ENCODE measurements around the gene C1QB. TPM values are rescaled to one million over a fixed set of nuclear protein-coding genes. Genes with fewer than 3 reads are reported as not detected.

Gene C1QB
- total and polyA plus RNA-seq, 2 experiments from 2014 or later: not detected

DNA sequence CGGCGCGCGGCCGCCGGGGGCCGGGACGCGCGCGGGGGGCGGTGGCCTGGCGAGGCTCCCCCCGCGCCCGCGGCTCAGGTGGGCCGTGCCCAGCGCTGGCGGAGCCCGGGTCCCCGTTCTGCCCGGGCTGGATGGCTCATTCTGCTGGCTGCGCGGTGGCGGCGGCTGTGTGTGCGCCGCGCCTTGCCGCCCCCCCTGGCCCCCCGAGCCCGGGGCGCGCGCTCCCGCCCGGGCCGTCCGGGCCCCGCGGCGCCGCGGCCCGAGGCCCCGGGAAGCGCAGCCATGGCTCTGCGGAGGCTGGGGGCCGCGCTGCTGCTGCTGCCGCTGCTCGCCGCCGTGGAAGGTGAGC lies 57.6 kb downstream of the C1QB start, which contains the start of gene EPHB2:
Gene EPHB2 (plus strand): TSS at position 139 of the 349 bp plus-strand sequence. CDS start 144 bp downstream, at position 283.
- Histone ChIP-seq H2AFZ (peak within 1 kb of the TSS; percentile 91), H3K27ac (ENCODE audit: low read depth) (no peak within 1 kb of the TSS), H3F3A (replicated peaks; ENCODE audit: low read depth) (no peaks in the 10 kb centered on the region), H3K79me2 (replicated peaks; ENCODE audit: insufficient read depth) (no peaks in the 10 kb centered on the region), H3K9me2 (ENCODE audit: insufficient read depth) (no peaks in the 10 kb centered on the region), H3K4me3 (peak within 1 kb of the TSS; percentile 62), H3K4me2 (peak within 1 kb of the TSS; percentile 82), H3K4me1 (ENCODE audit: insufficient read depth) (no peaks in the 10 kb centered on the region; the same call in 1 of the 2 replicates), H3K27me3 (ENCODE audit: insufficient read depth) (peaks cover 29% of the 10 kb centered on the region), H4K20me1 (replicated peaks; ENCODE audit: insufficient read depth) (no peaks in the 10 kb centered on the region), H3K36me3 (ENCODE audit: insufficient read depth) (no peaks in the 10 kb centered on the region)
- H3K9me3 Mint-ChIP-seq: no peaks in the 10 kb centered on the region; the same call in 1 of the 3 replicates
- TF ChIP-seq, protein P1, sequence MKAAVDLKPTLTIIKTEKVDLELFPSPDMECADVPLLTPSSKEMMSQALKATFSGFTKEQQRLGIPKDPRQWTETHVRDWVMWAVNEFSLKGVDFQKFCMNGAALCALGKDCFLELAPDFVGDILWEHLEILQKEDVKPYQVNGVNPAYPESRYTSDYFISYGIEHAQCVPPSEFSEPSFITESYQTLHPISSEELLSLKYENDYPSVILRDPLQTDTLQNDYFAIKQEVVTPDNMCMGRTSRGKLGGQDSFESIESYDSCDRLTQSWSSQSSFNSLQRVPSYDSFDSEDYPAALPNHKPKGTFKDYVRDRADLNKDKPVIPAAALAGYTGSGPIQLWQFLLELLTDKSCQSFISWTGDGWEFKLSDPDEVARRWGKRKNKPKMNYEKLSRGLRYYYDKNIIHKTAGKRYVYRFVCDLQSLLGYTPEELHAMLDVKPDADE (IDR thresholded peaks at IDR 0.05): no peak
- TF ChIP-seq POLR2AphosphoS5 (IDR thresholded peaks at IDR 0.05; ENCODE audit: low read depth): peak; percentile 42; the same call in 1 of the 2 replicates
- H3K4me1 Mint-ChIP-seq: peaks cover 6% of the 10 kb centered on the region
- DNase-seq (ENCODE audit: low spot score) (peak; percentile 55), ATAC-seq (peak; percentile 12)
- peaks cover 32% of the 10 kb centered on the region for H3K27me3 Mint-ChIP-seq (ENCODE audit: insufficient read depth, low read depth, poor library complexity)
- peak within 1 kb of the TSS; percentile 73 for H3K4me3 Mint-ChIP-seq
- no peak within 1 kb of the TSS for H3K27ac Mint-ChIP-seq
- H3K36me3 Mint-ChIP-seq (ENCODE audit: low read depth): no peaks in the 10 kb centered on the region

DNA sequence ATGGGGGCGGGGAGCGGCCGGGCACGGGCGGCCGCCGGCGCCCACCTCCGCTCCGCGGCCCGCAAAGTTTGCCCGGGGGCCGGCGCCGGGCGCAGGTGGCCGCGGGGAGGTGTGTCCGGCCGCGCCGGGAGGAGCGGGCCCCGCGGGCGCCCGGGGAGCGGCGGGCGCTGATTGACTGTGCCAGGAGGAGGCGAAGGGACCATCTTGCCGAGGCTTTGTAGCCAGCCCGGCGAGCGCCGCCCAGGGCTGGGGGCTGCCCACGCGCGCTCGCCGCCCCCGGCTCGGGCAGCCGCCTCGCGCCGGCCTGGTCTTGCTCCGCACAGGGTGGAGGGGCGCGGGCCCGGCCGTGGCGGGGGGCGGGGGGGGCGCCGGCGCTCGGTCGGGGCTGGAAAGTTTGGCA lies 58.0 kb downstream of the C1QB start:
- Mint-ChIP-seq H3K4me1 (peaks cover 6% of the 10 kb centered on the region), H3K9me3 (no peaks in the 10 kb centered on the region; the same call in 1 of the 3 replicates), H3K4me3 (no peak overlapping the region), H3K27ac (no peak overlapping the region), H3K27me3 (ENCODE audit: insufficient read depth, low read depth, poor library complexity) (peaks cover 31% of the 10 kb centered on the region), H3K36me3 (ENCODE audit: low read depth) (no peaks in the 10 kb centered on the region)
- Histone ChIP-seq H2AFZ (no peak overlapping the region), H3K4me2 (peak overlapping the region; percentile 82; the same call in 1 of the 2 replicates), H3K27ac (ENCODE audit: low read depth) (no peak overlapping the region), H4K20me1 (replicated peaks; ENCODE audit: insufficient read depth) (no peaks in the 10 kb centered on the region), H3K36me3 (ENCODE audit: insufficient read depth) (no peaks in the 10 kb centered on the region), H3K9me2 (ENCODE audit: insufficient read depth) (no peaks in the 10 kb centered on the region), H3K4me1 (ENCODE audit: insufficient read depth) (no peaks in the 10 kb centered on the region; the same call in 1 of the 2 replicates), H3K27me3 (ENCODE audit: insufficient read depth) (peaks cover 29% of the 10 kb centered on the region), H3K79me2 (replicated peaks; ENCODE audit: insufficient read depth) (no peaks in the 10 kb centered on the region), H3K4me3 (peak overlapping the region; percentile 60; the same call in 1 of the 2 replicates), H3F3A (replicated peaks; ENCODE audit: low read depth) (no peaks in the 10 kb centered on the region)
- ATAC-seq (no peak), DNase-seq (ENCODE audit: low spot score) (peak; percentile 45)
- no peak for TF ChIP-seq EZH2phosphoT487 (IDR thresholded peaks at IDR 0.05; ENCODE audit: unreplicated experiment)
- TF ChIP-seq, protein P1 (IDR thresholded peaks at IDR 0.05): no peak
- TF ChIP-seq ZNF114 (CRISPR knock-in tag; IDR thresholded peaks at IDR 0.05): no peak
- TF ChIP-seq, protein P2, sequence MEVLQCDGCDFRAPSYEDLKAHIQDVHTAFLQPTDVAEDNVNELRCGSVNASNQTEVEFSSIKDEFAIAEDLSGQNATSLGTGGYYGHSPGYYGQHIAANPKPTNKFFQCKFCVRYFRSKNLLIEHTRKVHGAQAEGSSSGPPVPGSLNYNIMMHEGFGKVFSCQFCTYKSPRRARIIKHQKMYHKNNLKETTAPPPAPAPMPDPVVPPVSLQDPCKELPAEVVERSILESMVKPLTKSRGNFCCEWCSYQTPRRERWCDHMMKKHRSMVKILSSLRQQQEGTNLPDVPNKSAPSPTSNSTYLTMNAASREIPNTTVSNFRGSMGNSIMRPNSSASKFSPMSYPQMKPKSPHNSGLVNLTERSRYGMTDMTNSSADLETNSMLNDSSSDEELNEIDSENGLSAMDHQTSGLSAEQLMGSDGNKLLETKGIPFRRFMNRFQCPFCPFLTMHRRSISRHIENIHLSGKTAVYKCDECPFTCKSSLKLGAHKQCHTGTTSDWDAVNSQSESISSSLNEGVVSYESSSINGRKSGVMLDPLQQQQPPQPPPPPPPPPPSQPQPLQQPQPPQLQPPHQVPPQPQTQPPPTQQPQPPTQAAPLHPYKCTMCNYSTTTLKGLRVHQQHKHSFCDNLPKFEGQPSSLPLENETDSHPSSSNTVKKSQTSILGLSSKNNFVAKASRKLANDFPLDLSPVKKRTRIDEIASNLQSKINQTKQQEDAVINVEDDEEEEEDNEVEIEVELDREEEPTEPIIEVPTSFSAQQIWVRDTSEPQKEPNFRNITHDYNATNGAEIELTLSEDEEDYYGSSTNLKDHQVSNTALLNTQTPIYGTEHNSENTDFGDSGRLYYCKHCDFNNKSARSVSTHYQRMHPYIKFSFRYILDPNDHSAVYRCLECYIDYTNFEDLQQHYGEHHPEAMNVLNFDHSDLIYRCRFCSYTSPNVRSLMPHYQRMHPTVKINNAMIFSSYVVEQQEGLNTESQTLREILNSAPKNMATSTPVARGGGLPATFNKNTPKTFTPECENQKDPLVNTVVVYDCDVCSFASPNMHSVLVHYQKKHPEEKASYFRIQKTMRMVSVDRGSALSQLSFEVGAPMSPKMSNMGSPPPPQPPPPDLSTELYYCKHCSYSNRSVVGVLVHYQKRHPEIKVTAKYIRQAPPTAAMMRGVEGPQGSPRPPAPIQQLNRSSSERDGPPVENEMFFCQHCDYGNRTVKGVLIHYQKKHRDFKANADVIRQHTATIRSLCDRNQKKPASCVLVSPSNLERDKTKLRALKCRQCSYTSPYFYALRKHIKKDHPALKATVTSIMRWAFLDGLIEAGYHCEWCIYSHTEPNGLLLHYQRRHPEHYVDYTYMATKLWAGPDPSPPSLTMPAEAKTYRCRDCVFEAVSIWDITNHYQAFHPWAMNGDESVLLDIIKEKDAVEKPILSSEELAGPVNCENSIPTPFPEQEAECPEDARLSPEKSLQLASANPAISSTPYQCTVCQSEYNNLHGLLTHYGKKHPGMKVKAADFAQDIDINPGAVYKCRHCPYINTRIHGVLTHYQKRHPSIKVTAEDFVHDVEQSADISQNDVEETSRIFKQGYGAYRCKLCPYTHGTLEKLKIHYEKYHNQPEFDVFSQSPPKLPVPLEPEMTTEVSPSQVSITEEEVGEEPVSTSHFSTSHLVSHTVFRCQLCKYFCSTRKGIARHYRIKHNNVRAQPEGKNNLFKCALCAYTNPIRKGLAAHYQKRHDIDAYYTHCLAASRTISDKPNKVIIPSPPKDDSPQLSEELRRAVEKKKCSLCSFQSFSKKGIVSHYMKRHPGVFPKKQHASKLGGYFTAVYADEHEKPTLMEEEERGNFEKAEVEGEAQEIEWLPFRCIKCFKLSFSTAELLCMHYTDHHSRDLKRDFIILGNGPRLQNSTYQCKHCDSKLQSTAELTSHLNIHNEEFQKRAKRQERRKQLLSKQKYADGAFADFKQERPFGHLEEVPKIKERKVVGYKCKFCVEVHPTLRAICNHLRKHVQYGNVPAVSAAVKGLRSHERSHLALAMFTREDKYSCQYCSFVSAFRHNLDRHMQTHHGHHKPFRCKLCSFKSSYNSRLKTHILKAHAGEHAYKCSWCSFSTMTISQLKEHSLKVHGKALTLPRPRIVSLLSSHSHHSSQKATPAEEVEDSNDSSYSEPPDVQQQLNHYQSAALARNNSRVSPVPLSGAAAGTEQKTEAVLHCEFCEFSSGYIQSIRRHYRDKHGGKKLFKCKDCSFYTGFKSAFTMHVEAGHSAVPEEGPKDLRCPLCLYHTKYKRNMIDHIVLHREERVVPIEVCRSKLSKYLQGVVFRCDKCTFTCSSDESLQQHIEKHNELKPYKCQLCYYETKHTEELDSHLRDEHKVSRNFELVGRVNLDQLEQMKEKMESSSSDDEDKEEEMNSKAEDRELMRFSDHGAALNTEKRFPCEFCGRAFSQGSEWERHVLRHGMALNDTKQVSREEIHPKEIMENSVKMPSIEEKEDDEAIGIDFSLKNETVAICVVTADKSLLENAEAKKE (CRISPR knock-in tag; IDR thresholded peaks at IDR 0.05): no peak
- TF ChIP-seq REST (IDR thresholded peaks at IDR 0.05; ENCODE audit: unreplicated experiment): no peak
- TF ChIP-seq ZNF331 (CRISPR knock-in tag; IDR thresholded peaks at IDR 0.05; ENCODE audit: low read depth): no peak
- no peak for TF ChIP-seq POLR2AphosphoS5 (IDR thresholded peaks at IDR 0.05; ENCODE audit: low read depth)

Data from GM23338 (cell line).